HCT116 (cell line): Measurements from ENCODE around the gene STAB1. TPM values are rescaled to one million over a fixed set of nuclear protein-coding genes. Genes with fewer than 3 reads are reported as not detected.

ENCODE experiments used
- ATAC-seq: fragments of 200-7000 bp; cut with Tn5 transposase; 2 replicates; pipeline ENCODE4 v1.9.1; 2020; ENCODE audit warnings: mild to moderate bottlenecking, moderate library complexity
- BruUV-seq: library from RNA; stranded (reverse); fragments of 400-500 nt; replicated peaks from 2 replicates; lab custom pipeline; 2021; lab: Mats Ljungman, UMichigan
- CTCF ChIA-PET: fragments of 300-600 bp; sonication (Branson Sonifier 250); formaldehyde crosslinking; loops from one replicate; lab custom pipeline; 2021; ENCODE audit warnings: antibody characterized with exemption; lab: Charles Lee
- POLR2A ChIA-PET: fragments of 300-600, 350-600 bp; sonication (Branson Sonifier 250); formaldehyde crosslinking; loops from one replicate; lab custom pipeline; 2021; ENCODE audit warnings: antibody characterized with exemption; lab: Charles Lee
- RAD21 ChIA-PET, 2 experiments: fragments of 300-600 bp; sonication (Branson Sonifier 250); formaldehyde crosslinking; loops; one replicate each; lab custom pipeline; 2023; ENCODE audit warnings: low total read pairs in 2 of 2; ENCODE audit not compliant: uncharacterized antibody in 2 of 2, unreplicated experiment in 2 of 2, low non-redundant PET in 1 of 2; lab: Charles Lee
- DNase-seq: peaks from one replicate; pipeline ENCODE4 v3.0.0-alpha.2; 2010; ENCODE audit warnings: low read depth, low spot score
- H2AFZ ChIP-seq: fragments of 200-600 bp; shearing (Covaris generic), sonication (generic); 2 replicates; pipeline ENCODE4 v1.6.1; 2017; ENCODE audit warnings: low read depth, mixed run types, mixed read lengths, antibody characterized with exemption, low read length; ENCODE audit not compliant: poor library complexity, severe bottlenecking
- H3K27ac ChIP-seq: 2 replicates; pipeline ENCODE4 v1.5.1; 2012; ENCODE audit warnings: low read depth, low read length
- H3K27me3 ChIP-seq: fragments of 200-600 bp; sonication (generic); 2 replicates; pipeline ENCODE4 v1.6.1; 2016; ENCODE audit warnings: mixed run types, low read length, mixed read lengths; ENCODE audit not compliant: insufficient read depth
- H3K36me3 ChIP-seq, 2 experiments: fragments of 200-500 bp in 1 of 2; fragments of 200-600 bp in 1 of 2; sonication (Bioruptor generic) in 1 of 2; sonication (generic) in 1 of 2; 2 replicates each; pipeline versions ENCODE4 v1.5.1 to v1.6.1; 2014 to 2016; ENCODE audit warnings: low read length in 2 of 2, inconsistent platforms in 1 of 2, mixed read lengths in 1 of 2, mixed run types in 1 of 2; ENCODE audit not compliant: insufficient read depth in 2 of 2, control insufficient read depth in 1 of 2
- H3K4me1 ChIP-seq, 2 experiments: fragments of 200-600 bp in 1 of 2; sonication (generic) in 1 of 2; 2 replicates each; pipeline versions ENCODE4 v1.5.1 to v1.6.1; 2012 to 2017; ENCODE audit warnings: low read length in 2 of 2, inconsistent platforms in 1 of 2, mild to moderate bottlenecking in 1 of 2, mixed read lengths in 1 of 2, mixed run types in 1 of 2, moderate library complexity in 1 of 2; ENCODE audit not compliant: insufficient read depth in 2 of 2, control insufficient read depth in 1 of 2
- H3K4me2 ChIP-seq: fragments of 200-600 bp; sonication (generic); 2 replicates; pipeline ENCODE4 v1.6.1; 2017; ENCODE audit warnings: mixed run types, low read length, mixed read lengths
- H3K4me3 ChIP-seq, 2 experiments: fragments of 200-600 bp in 1 of 2; sonication (generic) in 1 of 2; replicated peaks in 1 of 2; 2 replicates each; pipeline ENCODE4 v1.5.1; 2011 to 2016; ENCODE audit warnings: low read length in 2 of 2, control low read depth in 1 of 2, low read depth in 1 of 2, mild to moderate bottlenecking in 1 of 2, mixed read lengths in 1 of 2, mixed run types in 1 of 2
- H3K79me2 ChIP-seq: fragments of 200-600 bp; sonication (generic); 2 replicates; pipeline ENCODE4 v1.6.1; 2017; ENCODE audit warnings: mild to moderate bottlenecking, mixed run types, low read length, moderate library complexity, mixed read lengths; ENCODE audit not compliant: insufficient read depth
- H3K9ac ChIP-seq: fragments of 200-600 bp; sonication (generic); 2 replicates; pipeline ENCODE4 v1.6.1; 2016; ENCODE audit warnings: low read length, mixed read lengths
- H3K9me2 ChIP-seq: fragments of 200-600 bp; sonication (generic), shearing (Covaris generic); 2 replicates; pipeline ENCODE4 v1.6.1; 2017; ENCODE audit warnings: mixed run types, mild to moderate bottlenecking, moderate library complexity; ENCODE audit not compliant: insufficient read depth
- H3K9me3 ChIP-seq, 2 experiments: fragments of 200-500 bp in 1 of 2; fragments of 200-600 bp in 1 of 2; sonication (Bioruptor generic) in 1 of 2; sonication (generic) in 1 of 2; 2 replicates each; pipeline ENCODE4 v1.6.1; 2014 to 2017; ENCODE audit warnings: low read length in 2 of 2, mixed read lengths in 2 of 2, inconsistent platforms in 1 of 2, low read depth in 1 of 2, mild to moderate bottlenecking in 1 of 2, mixed run types in 1 of 2, moderate library complexity in 1 of 2; ENCODE audit not compliant: control insufficient read depth in 1 of 2, insufficient read depth in 1 of 2
- H4K20me1 ChIP-seq: fragments of 200-600 bp; sonication (generic), shearing (Covaris generic); 2 replicates; pipeline ENCODE4 v1.6.1; 2017; ENCODE audit warnings: mixed run types, mild to moderate bottlenecking, moderate library complexity; ENCODE audit not compliant: insufficient read depth
- ATF3 ChIP-seq: IDR thresholded peaks from 2 replicates; pipeline ENCODE4 v1.6.1; 2012
- CBX3 ChIP-seq: IDR thresholded peaks from 2 replicates; pipeline ENCODE4 v1.6.1; 2012; ENCODE audit warnings: low read depth
- MAX ChIP-seq: IDR thresholded peaks from 2 replicates; pipeline ENCODE4 v1.6.1; 2012
- POLR2A ChIP-seq: IDR thresholded peaks from 2 replicates; pipeline ENCODE4 v1.7.0; 2011; ENCODE audit warnings: borderline replicate concordance; ENCODE audit not compliant: insufficient read depth, insufficient read length; ENCODE audit errors: extremely low read depth
- POLR2AphosphoS5 ChIP-seq: IDR thresholded peaks from 2 replicates; pipeline ENCODE4 v1.6.1; 2011; ENCODE audit warnings: mild to moderate bottlenecking, low read depth, low read length, moderate library complexity
- RAD21 ChIP-seq: IDR thresholded peaks from 2 replicates; pipeline ENCODE4 v1.6.1; 2012; ENCODE audit warnings: low read depth, mild to moderate bottlenecking
- SP1 ChIP-seq: IDR thresholded peaks from 2 replicates; pipeline ENCODE4 v1.6.1; 2012; ENCODE audit warnings: low read depth
- SRF ChIP-seq: IDR thresholded peaks from 2 replicates; pipeline ENCODE4 v1.6.1; 2012; ENCODE audit warnings: low read depth
- intact Hi-C: fragments of 100-400 bp; cut with micrococcal nuclease; formaldehyde crosslinking; loops from 2 replicates; pipeline ENCODE4 v1.10.0; 2022
- total RNA-seq: library from RNA; stranded (reverse); gene quantifications from one replicate; pipeline ENCODE4 v1.2.1, GENCODE V29; 2021; ENCODE audit not compliant: unreplicated experiment
- TF ChIP-seq, protein P1 (sequence below), 3 experiments: fragments of 200-600 bp in 1 of 3; sonication (generic) in 1 of 3; IDR thresholded peaks in 2 of 3; conservative IDR thresholded peaks in 1 of 3; 2 replicates each; pipeline ENCODE4 v1.5.1; 2012 to 2017; ENCODE audit warnings: low read depth in 2 of 3, low read length in 2 of 3, antibody characterized with exemption in 1 of 3, borderline replicate concordance in 1 of 3, control low read depth in 1 of 3, mild to moderate bottlenecking in 1 of 3, mixed read lengths in 1 of 3, mixed run types in 1 of 3, moderate library complexity in 1 of 3; ENCODE audit not compliant: insufficient read depth in 1 of 3

Gene STAB1
- total RNA-seq, 1 experiment from 2014 or later, result 0.44 TPM

DNA sequence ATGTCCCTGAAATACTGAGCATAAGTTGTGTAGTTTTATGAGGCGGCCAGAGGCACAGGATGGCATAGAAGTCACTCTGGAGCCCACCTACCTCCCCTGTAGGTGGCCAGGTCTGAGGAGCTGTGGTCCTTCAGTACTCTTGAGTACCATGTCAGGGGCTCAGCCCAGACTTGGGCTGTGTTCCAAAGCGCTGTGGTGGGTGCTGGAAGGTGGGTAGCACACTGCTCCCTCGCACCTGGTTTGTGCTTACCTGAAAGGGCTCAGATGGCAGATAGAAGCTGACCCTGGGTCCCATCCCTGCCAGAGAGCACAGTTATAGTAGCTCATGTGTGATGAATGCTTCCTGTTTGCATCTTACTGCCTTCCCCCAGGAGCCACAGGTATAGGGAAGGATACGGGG lies 24.2 kb upstream of the STAB1 start:
- TF ChIP-seq ATF3, result no peak
- TF ChIP-seq RAD21, result no peak
- CTCF ChIA-PET, result no interaction called here
- Histone ChIP-seq H3K79me2 (peaks cover 19% of the 10 kb centered on the region), H4K20me1 (no peaks in the 10 kb centered on the region), H3K9ac (no peak overlapping the region), H3K4me3 (no peak overlapping the region), H3K27me3 (no peaks in the 10 kb centered on the region), H3K4me2 (no peak overlapping the region), H3K36me3 (peaks cover 23 to 29% of the 10 kb centered on the region in 2 experiments), H3K4me1 (no peaks in the 10 kb centered on the region), H3K27ac (no peak overlapping the region), H3K9me3 (no peaks in the 10 kb centered on the region), H2AFZ (no peak overlapping the region), H3K9me2 (no peaks in the 10 kb centered on the region)
- intact Hi-C loops, result loop anchor here (10.0 kb wide), 1 partner anchor 604 kb away; no protein-coding TSS in a partner anchor
- DNase-seq, result no peak
- POLR2A ChIA-PET, result no interaction called here
- no peak for ATAC-seq
- no TSS peak for BruUV-seq
- RAD21 ChIA-PET, result no interaction called here

- TF ChIP-seq MAX, result no peak
- no peak for TF ChIP-seq POLR2AphosphoS5
- no peak for TF ChIP-seq SP1
- no peak for TF ChIP-seq POLR2A
- TF ChIP-seq RAD21, result peak; percentile 75
- TF ChIP-seq SRF, result no peak
- TF ChIP-seq, protein P1, sequence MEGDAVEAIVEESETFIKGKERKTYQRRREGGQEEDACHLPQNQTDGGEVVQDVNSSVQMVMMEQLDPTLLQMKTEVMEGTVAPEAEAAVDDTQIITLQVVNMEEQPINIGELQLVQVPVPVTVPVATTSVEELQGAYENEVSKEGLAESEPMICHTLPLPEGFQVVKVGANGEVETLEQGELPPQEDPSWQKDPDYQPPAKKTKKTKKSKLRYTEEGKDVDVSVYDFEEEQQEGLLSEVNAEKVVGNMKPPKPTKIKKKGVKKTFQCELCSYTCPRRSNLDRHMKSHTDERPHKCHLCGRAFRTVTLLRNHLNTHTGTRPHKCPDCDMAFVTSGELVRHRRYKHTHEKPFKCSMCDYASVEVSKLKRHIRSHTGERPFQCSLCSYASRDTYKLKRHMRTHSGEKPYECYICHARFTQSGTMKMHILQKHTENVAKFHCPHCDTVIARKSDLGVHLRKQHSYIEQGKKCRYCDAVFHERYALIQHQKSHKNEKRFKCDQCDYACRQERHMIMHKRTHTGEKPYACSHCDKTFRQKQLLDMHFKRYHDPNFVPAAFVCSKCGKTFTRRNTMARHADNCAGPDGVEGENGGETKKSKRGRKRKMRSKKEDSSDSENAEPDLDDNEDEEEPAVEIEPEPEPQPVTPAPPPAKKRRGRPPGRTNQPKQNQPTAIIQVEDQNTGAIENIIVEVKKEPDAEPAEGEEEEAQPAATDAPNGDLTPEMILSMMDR (IDR thresholded peaks at IDR 0.05 in 2 of 3, conservative IDR thresholded peaks at IDR 0.05 in 1 of 3; ENCODE audit: borderline replicate concordance in 1 of 3, insufficient read depth in 1 of 3, low read depth in 2 of 3, low read length in 2 of 3), result peak; percentile 41 to 77 (median 73); a peak in 5 of 6 replicates
- TF ChIP-seq CBX3, result no peak
- Histone ChIP-seq H3K79me2 (peaks cover 14% of the 10 kb centered on the region), H3K36me3 (peaks cover 26 to 35% of the 10 kb centered on the region in 2 experiments), H3K4me1 (no peaks in the 10 kb centered on the region), H2AFZ (no peak overlapping the region), H3K4me2 (no peak overlapping the region), H3K27me3 (no peaks in the 10 kb centered on the region), H3K4me3 (no peak overlapping the region), H3K9me2 (no peaks in the 10 kb centered on the region), H3K9ac (no peak overlapping the region), H3K9me3 (no peaks in the 10 kb centered on the region), H3K27ac (no peak overlapping the region), H4K20me1 (no peaks in the 10 kb centered on the region)
- intact Hi-C loops, result loop anchor here (1.0 to 10.0 kb wide), 2 partner anchors 211 to 603 kb away; no protein-coding TSS in a partner anchor
- ChIA-PET POLR2A (no interaction called here), RAD21 (no interaction called here), CTCF (no interaction called here)
- no TSS peak for BruUV-seq
- no peak for DNase-seq
- peak; percentile 92 for ATAC-seq
Observed at GRCh38 chr3:52471371-52472238, 23.5 kb upstream of the STAB1 start.
